Large intestine (tissue), 3 donors: ENCODE results near the gene ROR2. TPM values are rescaled to one million over a fixed set of nuclear protein-coding genes. Genes with fewer than 3 reads are reported as not detected.
A peak's percentile ranks its signal among the peaks of the same experiment; 100 is the strongest.
"Not testable (repeated sequence)": the region's sequence is repeated elsewhere in the genome, so short reads cannot be mapped to it uniquely, and the experiment has no call there.

Experiments
- DNase-seq, 2 donors: peaks; one replicate each; pipeline versions ENCODE4 v3.0.0 to v3.0.0-alpha.2; 2013
- H3K27ac ChIP-seq: one replicate; pipeline ENCODE4 v1.5.1; 2013; ENCODE audit warnings: low read length
- H3K27me3 ChIP-seq: 2 replicates; pipeline ENCODE4 v1.6.1; 2013; ENCODE audit warnings: low read length; ENCODE audit not compliant: control insufficient read depth, insufficient read depth
- H3K36me3 ChIP-seq: 2 replicates; pipeline ENCODE4 v1.6.1; 2013; ENCODE audit warnings: low read length; ENCODE audit not compliant: control insufficient read depth, insufficient read depth
- H3K4me1 ChIP-seq: one replicate; pipeline ENCODE4 v1.6.1; 2013; ENCODE audit warnings: low read length; ENCODE audit not compliant: control insufficient read depth, insufficient read depth
- H3K4me3 ChIP-seq: one replicate; pipeline ENCODE4 v1.5.1; 2013; ENCODE audit warnings: low read length
- H3K9me3 ChIP-seq: one replicate; pipeline ENCODE4 v1.6.1; 2013; ENCODE audit warnings: mild to moderate bottlenecking, low read depth, low read length, moderate library complexity; ENCODE audit not compliant: control insufficient read depth
- WGBS: methylation state at CpG from one replicate; pipeline ENCODE4 v1.1.5; 2013; ENCODE audit warnings: low lambda C conversion rate; ENCODE audit not compliant: insufficient coverage; 5-methylcytosine and 5-hydroxymethylcytosine counted together
- polyA plus RNA-seq: library from polyadenylated mRNA; unstranded; fragments of 120-200 nt; gene quantifications from one replicate; pipeline ENCODE4 v1.2.1, GENCODE V29; 2013

Gene ROR2
- polyA plus RNA-seq, 1 donor, result 17.5 TPM

GRCh38 chr9:91911657-91912056 lies 38.4 kb downstream of the ROR2 start:
- no peak for DNase-seq
- H3K4me1 ChIP-seq, result no peaks in the 10 kb centered on the region
- no peak overlapping the region for H3K27ac ChIP-seq
- no peaks in the 10 kb centered on the region for H3K36me3 ChIP-seq
- H3K4me3 ChIP-seq, result no peak overlapping the region
- WGBS, result no CpG with 5 or more reads among the region's 2 CpGs
- no peaks in the 10 kb centered on the region for H3K27me3 ChIP-seq
- H3K9me3 ChIP-seq, result no peaks in the 10 kb centered on the region

- H3K27me3 ChIP-seq, H3K27ac ChIP-seq, H3K4me1 ChIP-seq, H3K36me3 ChIP-seq, H3K4me3 ChIP-seq, DNase-seq, H3K9me3 ChIP-seq: not testable (repeated sequence)
- WGBS, result no CpG with 5 or more reads among the region's 3 CpGs
Observed at GRCh38 chr9:91909256-91909655, 40.8 kb downstream of the ROR2 start.

GRCh38 chr9:91908746-91909145 lies 41.3 kb downstream of the ROR2 start:
- 43% methylated on average over 1 of the region's 4 CpGs for WGBS
- no peaks in the 10 kb centered on the region for H3K27me3 ChIP-seq
- no peak overlapping the region for H3K4me3 ChIP-seq
- no peaks in the 10 kb centered on the region for H3K36me3 ChIP-seq
- peaks cover 7% of the 10 kb centered on the region for H3K4me1 ChIP-seq
- H3K27ac ChIP-seq, result no peak overlapping the region
- no peak for DNase-seq
- H3K9me3 ChIP-seq, result no peaks in the 10 kb centered on the region

GRCh38 chr9:91908293-91908623 lies 41.8 kb downstream of the ROR2 start:
- no peaks in the 10 kb centered on the region for H3K27me3 ChIP-seq
- no peak overlapping the region for H3K4me3 ChIP-seq
- WGBS, result 54% methylated on average over 2 of the region's 2 CpGs
- no peak overlapping the region for H3K27ac ChIP-seq
- no peaks in the 10 kb centered on the region for H3K9me3 ChIP-seq
- H3K36me3 ChIP-seq, result no peaks in the 10 kb centered on the region
- no peak for DNase-seq
- peaks cover 12% of the 10 kb centered on the region for H3K4me1 ChIP-seq

- Histone ChIP-seq H3K36me3 (no peaks in the 10 kb centered on the region), H3K9me3 (no peaks in the 10 kb centered on the region), H3K4me1 (peaks cover 18% of the 10 kb centered on the region), H3K4me3 (no peak overlapping the region), H3K27ac (no peak overlapping the region), H3K27me3 (no peaks in the 10 kb centered on the region)
- WGBS, result no CpG with 5 or more reads among the region's 8 CpGs
- DNase-seq, result no peak
Observed at GRCh38 chr9:91907484-91908292, 42.3 kb downstream of the ROR2 start.

- peak in 1 of 2 donors; percentile 58 for DNase-seq
- H3K4me3 ChIP-seq, result peak overlapping the region; percentile 32
- H3K4me1 ChIP-seq, result peaks cover 29% of the 10 kb centered on the region
- no CpG with 5 or more reads among the region's 11 CpGs for WGBS
- no peaks in the 10 kb centered on the region for H3K9me3 ChIP-seq
- no peak overlapping the region for H3K27ac ChIP-seq
- no peaks in the 10 kb centered on the region for H3K36me3 ChIP-seq
- no peaks in the 10 kb centered on the region for H3K27me3 ChIP-seq
Observed at GRCh38 chr9:91905991-91906469, 44.0 kb downstream of the ROR2 start.

GRCh38 chr9:91905237-91905650 lies 44.8 kb downstream of the ROR2 start:
- no peaks in the 10 kb centered on the region for H3K27me3 ChIP-seq
- peaks cover 36% of the 10 kb centered on the region for H3K4me1 ChIP-seq
- no peak for DNase-seq
- no peak overlapping the region for H3K4me3 ChIP-seq
- no peak overlapping the region for H3K27ac ChIP-seq
- H3K36me3 ChIP-seq, result no peaks in the 10 kb centered on the region
- no CpG with 5 or more reads among the region's 1 CpG for WGBS
- H3K9me3 ChIP-seq, result no peaks in the 10 kb centered on the region

GRCh38 chr9:91904588-91905236 lies 45.3 kb downstream of the ROR2 start:
- WGBS, result 100% methylated on average over 2 of the region's 10 CpGs
- Histone ChIP-seq H3K27ac (no peak overlapping the region), H3K4me1 (peaks cover 41% of the 10 kb centered on the region)

GRCh38 chr9:91903126-91903911 lies 46.7 kb downstream of the ROR2 start:
- no CpG with 5 or more reads among the region's 12 CpGs for WGBS
- Histone ChIP-seq H3K4me1 (peaks cover 55% of the 10 kb centered on the region), H3K27ac (peak overlapping the region; percentile 50), H3K4me3 (no peak overlapping the region), H3K27me3 (no peaks in the 10 kb centered on the region), H3K36me3 (no peaks in the 10 kb centered on the region), H3K9me3 (no peaks in the 10 kb centered on the region)
- DNase-seq, result peak in 1 of 2 donors; percentile 33

More at GRCh38 chr9:91904588-91905236, 45.3 kb downstream of the ROR2 start:
- H3K9me3 ChIP-seq, result no peaks in the 10 kb centered on the region
- no peak for DNase-seq
- no peak overlapping the region for H3K4me3 ChIP-seq
- H3K27me3 ChIP-seq, result no peaks in the 10 kb centered on the region
- no peaks in the 10 kb centered on the region for H3K36me3 ChIP-seq

GRCh38 chr9:91902475-91903125 lies 47.4 kb downstream of the ROR2 start:
- peak overlapping the region; percentile 84 for H3K27ac ChIP-seq
- DNase-seq, result peak in 1 of 2 donors; percentile 76

More at GRCh38 chr9:91902475-91903125, 47.4 kb downstream of the ROR2 start:
- Histone ChIP-seq H3K4me3 (peak overlapping the region; percentile 17), H3K9me3 (no peaks in the 10 kb centered on the region), H3K27me3 (no peaks in the 10 kb centered on the region), H3K36me3 (no peaks in the 10 kb centered on the region), H3K4me1 (peaks cover 62% of the 10 kb centered on the region)
- WGBS, result 52% methylated on average over 2 of the region's 11 CpGs
